DND-41 (cell line): ENCODE measurements around the gene SCN3B.

Experiments
- ATAC-seq: fragments of 200-7000 bp; cut with Tn5 transposase; 3 replicates; pipeline ENCODE4 v1.9.1; 2021; ENCODE audit warnings: low read depth; ENCODE audit not compliant: insufficient read depth
- DNase-seq: peaks from one replicate; pipeline ENCODE4 v3.0.0-alpha.2; 2020
- H2AFZ ChIP-seq: 2 replicates; pipeline ENCODE4 v1.6.0; 2012; ENCODE audit warnings: low read depth, low read length
- H3K27ac ChIP-seq: 2 replicates; pipeline ENCODE4 v1.5.1; 2012; ENCODE audit warnings: low read length, inconsistent platforms
- H3K27me3 ChIP-seq: fragments of 200-600 bp; sonication (generic); 2 replicates; pipeline ENCODE4 v1.6.0; 2012; ENCODE audit warnings: low read length, mild to moderate bottlenecking, inconsistent platforms; ENCODE audit not compliant: insufficient read depth, poor library complexity
- H3K36me3 ChIP-seq: 2 replicates; pipeline ENCODE4 v1.5.1; 2012; ENCODE audit warnings: low read length, inconsistent platforms; ENCODE audit not compliant: insufficient read depth
- H3K4me1 ChIP-seq: 2 replicates; pipeline ENCODE4 v1.5.1; 2012; ENCODE audit warnings: mild to moderate bottlenecking, low read length; ENCODE audit not compliant: insufficient read depth
- H3K4me2 ChIP-seq: 2 replicates; pipeline ENCODE4 v1.6.0; 2012; ENCODE audit warnings: mild to moderate bottlenecking, moderate library complexity, low read length, inconsistent platforms; ENCODE audit not compliant: insufficient read depth
- H3K4me3 ChIP-seq, 2 experiments: fragments of 200-600 bp in 1 of 2; shearing (Covaris generic) in 1 of 2; 2 replicates each; pipeline ENCODE4 v1.5.1; 2012 to 2016; ENCODE audit warnings: inconsistent platforms in 2 of 2, low read length in 2 of 2, mild to moderate bottlenecking in 2 of 2, low read depth in 1 of 2, moderate library complexity in 1 of 2
- H3K79me2 ChIP-seq: 2 replicates; pipeline ENCODE4 v1.6.0; 2012; ENCODE audit warnings: low read length, inconsistent platforms; ENCODE audit not compliant: insufficient read depth
- H3K9ac ChIP-seq: 2 replicates; pipeline ENCODE4 v1.6.0; 2012; ENCODE audit warnings: low read depth, mild to moderate bottlenecking, inconsistent platforms, low read length, moderate library complexity
- H3K9me3 ChIP-seq: 2 replicates; pipeline ENCODE4 v1.5.1; 2012; ENCODE audit warnings: low read length, moderate library complexity, mild to moderate bottlenecking, inconsistent platforms; ENCODE audit not compliant: insufficient read depth, severe bottlenecking
- H4K20me1 ChIP-seq: 2 replicates; pipeline ENCODE4 v1.6.0; 2012; ENCODE audit warnings: low read length; ENCODE audit not compliant: insufficient read depth
- CTCF ChIP-seq: IDR thresholded peaks from 2 replicates; pipeline ENCODE4 v1.5.1; 2012; ENCODE audit warnings: borderline replicate concordance, low read length, moderate library complexity, mild to moderate bottlenecking; ENCODE audit not compliant: poor library complexity, severe bottlenecking; ENCODE audit errors: extremely low read depth
- EZH2 ChIP-seq: IDR thresholded peaks from 3 replicates; pipeline ENCODE4 v1.6.1; 2012; ENCODE audit warnings: borderline replicate concordance, low read depth, mild to moderate bottlenecking, moderate library complexity, low read length, inconsistent platforms; ENCODE audit not compliant: severe bottlenecking

Gene SCN3B

GRCh38 chr11:123624974-123625373 lies 29.4 kb downstream of the SCN3B start:
- no peak for DNase-seq
- no peak for ATAC-seq
- Histone ChIP-seq H3K27me3 (peaks cover 2% of the 10 kb centered on the region), H2AFZ (no peak overlapping the region), H3K36me3 (peaks cover 11% of the 10 kb centered on the region; the same call in 1 of the 2 replicates), H3K9me3 (no peaks in the 10 kb centered on the region), H3K9ac (no peak overlapping the region), H4K20me1 (no peaks in the 10 kb centered on the region), H3K4me3 (no peak overlapping the region), H3K4me1 (no peaks in the 10 kb centered on the region), H3K27ac (no peak overlapping the region), H3K4me2 (no peak overlapping the region), H3K79me2 (no peaks in the 10 kb centered on the region)
- TF ChIP-seq CTCF (no peak), EZH2 (no peak)

GRCh38 chr11:123622576-123622975 lies 31.8 kb downstream of the SCN3B start:
- Histone ChIP-seq H3K9ac (no peak overlapping the region), H3K4me2 (no peak overlapping the region)
- TF ChIP-seq CTCF (no peak), EZH2 (no peak)

GRCh38 chr11:123616505-123617198 lies 37.8 kb downstream of the SCN3B start:
- Histone ChIP-seq H3K27me3 (no peaks in the 10 kb centered on the region), H3K36me3 (peaks cover 43% of the 10 kb centered on the region), H3K4me1 (no peaks in the 10 kb centered on the region), H3K9ac (no peak overlapping the region), H4K20me1 (no peaks in the 10 kb centered on the region), H2AFZ (no peak overlapping the region), H3K9me3 (no peaks in the 10 kb centered on the region), H3K4me2 (no peak overlapping the region), H3K4me3 (no peak overlapping the region), H3K27ac (no peak overlapping the region), H3K79me2 (no peaks in the 10 kb centered on the region)
- no peak for TF ChIP-seq EZH2
- TF ChIP-seq CTCF: no peak
- DNase-seq (no peak), ATAC-seq (no peak)

More at GRCh38 chr11:123622576-123622975, 31.8 kb downstream of the SCN3B start:
- Histone ChIP-seq H3K27me3 (no peaks in the 10 kb centered on the region), H4K20me1 (no peaks in the 10 kb centered on the region), H3K27ac (no peak overlapping the region), H3K36me3 (peaks cover 26% of the 10 kb centered on the region), H3K4me1 (no peaks in the 10 kb centered on the region), H2AFZ (no peak overlapping the region), H3K9me3 (no peaks in the 10 kb centered on the region), H3K79me2 (no peaks in the 10 kb centered on the region), H3K4me3 (no peak overlapping the region)
- DNase-seq: no peak
- ATAC-seq: no peak

- ATAC-seq: no peak
Observed at GRCh38 chr11:123611698-123612097, 42.7 kb downstream of the SCN3B start.

More at GRCh38 chr11:123611698-123612097, 42.7 kb downstream of the SCN3B start:
- peaks cover 58% of the 10 kb centered on the region for H3K36me3 ChIP-seq
- H3K9ac ChIP-seq: no peak overlapping the region
- H4K20me1 ChIP-seq: no peaks in the 10 kb centered on the region
- no peak overlapping the region for H3K27ac ChIP-seq
- no peaks in the 10 kb centered on the region for H3K4me1 ChIP-seq
- TF ChIP-seq EZH2 (no peak), CTCF (no peak)
- no peak overlapping the region for H2AFZ ChIP-seq
- no peaks in the 10 kb centered on the region for H3K27me3 ChIP-seq
- H3K9me3 ChIP-seq: no peaks in the 10 kb centered on the region
- no peak overlapping the region for H3K4me2 ChIP-seq
- H3K4me3 ChIP-seq: no peak overlapping the region
- no peaks in the 10 kb centered on the region for H3K79me2 ChIP-seq
- DNase-seq: no peak
